Activated T-cell treated with anti-CD3 and anti-CD28 coated beads, Interleukin-2, amount 50 U/mL, for 4 hours (primary cell): ENCODE data around the gene PLCXD1. TPM values are rescaled to one million over a fixed set of nuclear protein-coding genes. Genes with fewer than 3 reads are reported as not detected.
"Not testable (repeated sequence)": the region's sequence is repeated elsewhere in the genome, so short reads cannot be mapped to it uniquely, and the experiment has no call there.

Experiments used
- ATAC-seq, 2 donors: fragments of 200-7000 bp; cut with Tn5 transposase; one replicate each; pipeline ENCODE4 v1.10.0; 2021
- DNase-seq: peaks from one replicate; pipeline ENCODE4 v3.0.0-alpha.2; 2020
- H3K27me3 Mint-ChIP-seq: one replicate; pipeline ENCODE4 v1.8.0; 2021; ENCODE audit warnings: low read depth, mixed read lengths
- H3K36me3 Mint-ChIP-seq: one replicate; pipeline ENCODE4 v1.8.0; 2022; ENCODE audit warnings: mixed read lengths; ENCODE audit not compliant: insufficient read depth
- H3K4me1 Mint-ChIP-seq: one replicate; pipeline ENCODE4 v1.8.0; 2021; ENCODE audit warnings: low read depth, mixed read lengths
- H3K4me3 Mint-ChIP-seq: one replicate; pipeline ENCODE4 v1.8.0; 2021; ENCODE audit warnings: mild to moderate bottlenecking, moderate library complexity, mixed read lengths
- H3K9me3 Mint-ChIP-seq: one replicate; pipeline ENCODE4 v1.8.0; 2021; ENCODE audit warnings: mixed read lengths
- total RNA-seq, 3 donors: library from RNA; stranded (reverse); gene quantifications; one replicate each; pipeline ENCODE4 v1.2.1, GENCODE V29; 2021

PLCXD1 gene
- total RNA-seq, 3 donors from 2014 or later = 23.6 to 57.6 (median 24.1) TPM

- Mint-ChIP-seq H3K27me3 (no peaks in the 10 kb centered on the region), H3K4me3 (no peak overlapping the region), H3K9me3 (no peaks in the 10 kb centered on the region), H3K4me1 (peaks cover 4% of the 10 kb centered on the region), H3K36me3 (no peaks in the 10 kb centered on the region)
- ATAC-seq (no peak), DNase-seq (no peak)
Measured at GRCh38 chrX:258291-259040, 22.7 kb upstream of the PLCXD1 start.

GRCh38 chrX:259692-260355, 21.4 kb upstream of the PLCXD1 start:
- Mint-ChIP-seq H3K4me1 (peaks cover 4% of the 10 kb centered on the region), H3K36me3 (no peaks in the 10 kb centered on the region), H3K27me3 (no peaks in the 10 kb centered on the region), H3K9me3 (no peaks in the 10 kb centered on the region), H3K4me3 (no peak overlapping the region)
- no peak for DNase-seq
- ATAC-seq = no peak

GRCh38 chrX:261167-261918, 19.8 kb upstream of the PLCXD1 start:
- no peak overlapping the region for H3K4me3 Mint-ChIP-seq

GRCh38 chrX:261919-262352, 19.2 kb upstream of the PLCXD1 start:
- DNase-seq (no peak), ATAC-seq (no peak)
- no peaks in the 10 kb centered on the region for H3K9me3 Mint-ChIP-seq
- H3K4me1 Mint-ChIP-seq = peaks cover 4% of the 10 kb centered on the region
- H3K27me3 Mint-ChIP-seq = no peaks in the 10 kb centered on the region
- no peak overlapping the region for H3K4me3 Mint-ChIP-seq
- no peaks in the 10 kb centered on the region for H3K36me3 Mint-ChIP-seq

More at GRCh38 chrX:261167-261918, 19.8 kb upstream of the PLCXD1 start:
- Mint-ChIP-seq H3K9me3 (no peaks in the 10 kb centered on the region), H3K27me3 (no peaks in the 10 kb centered on the region), H3K4me1 (peaks cover 4% of the 10 kb centered on the region), H3K36me3 (no peaks in the 10 kb centered on the region)
- ATAC-seq (no peak), DNase-seq (no peak)

GRCh38 chrX:262381-262909, 18.7 kb upstream of the PLCXD1 start:
- Mint-ChIP-seq H3K9me3 (no peaks in the 10 kb centered on the region), H3K4me3 (no peak overlapping the region), H3K27me3 (no peaks in the 10 kb centered on the region), H3K4me1 (peaks cover 4% of the 10 kb centered on the region), H3K36me3 (no peaks in the 10 kb centered on the region)
- no peak for DNase-seq
- no peak for ATAC-seq

- H3K36me3 Mint-ChIP-seq, H3K4me3 Mint-ChIP-seq, H3K9me3 Mint-ChIP-seq, H3K27me3 Mint-ChIP-seq, H3K4me1 Mint-ChIP-seq, DNase-seq, ATAC-seq: not testable (repeated sequence)
Measured at GRCh38 chrX:264006-264405, 17.2 kb upstream of the PLCXD1 start.

- no peaks in the 10 kb centered on the region for H3K36me3 Mint-ChIP-seq
- H3K4me3 Mint-ChIP-seq = no peak overlapping the region
- no peak for DNase-seq
- ATAC-seq = no peak
- peaks cover 3% of the 10 kb centered on the region for H3K4me1 Mint-ChIP-seq
- H3K9me3 Mint-ChIP-seq = no peaks in the 10 kb centered on the region
- no peaks in the 10 kb centered on the region for H3K27me3 Mint-ChIP-seq
Measured at GRCh38 chrX:264634-265455, 16.3 kb upstream of the PLCXD1 start.

GRCh38 chrX:265502-265901, 15.7 kb upstream of the PLCXD1 start:
- Mint-ChIP-seq H3K4me3 (no peak overlapping the region), H3K36me3 (no peaks in the 10 kb centered on the region), H3K9me3 (no peaks in the 10 kb centered on the region), H3K27me3 (no peaks in the 10 kb centered on the region), H3K4me1 (no peaks in the 10 kb centered on the region)
- ATAC-seq (no peak), DNase-seq (no peak)

GRCh38 chrX:267771-268261, 13.4 kb upstream of the PLCXD1 start:
- H3K4me1 Mint-ChIP-seq = no peaks in the 10 kb centered on the region
- no peaks in the 10 kb centered on the region for H3K27me3 Mint-ChIP-seq
- ATAC-seq (no peak), DNase-seq (no peak)
- H3K4me3 Mint-ChIP-seq = no peak overlapping the region
- H3K9me3 Mint-ChIP-seq = no peaks in the 10 kb centered on the region
- H3K36me3 Mint-ChIP-seq = no peaks in the 10 kb centered on the region

- Mint-ChIP-seq H3K36me3 (no peaks in the 10 kb centered on the region), H3K4me1 (peaks cover 3% of the 10 kb centered on the region), H3K4me3 (no peak overlapping the region), H3K27me3 (no peaks in the 10 kb centered on the region), H3K9me3 (no peaks in the 10 kb centered on the region)
- ATAC-seq = no peak
- no peak for DNase-seq
Measured at GRCh38 chrX:270848-271367, 10.3 kb upstream of the PLCXD1 start.

- ATAC-seq (no peak), DNase-seq (no peak)
- no peaks in the 10 kb centered on the region for H3K27me3 Mint-ChIP-seq
- H3K9me3 Mint-ChIP-seq = no peaks in the 10 kb centered on the region
- no peaks in the 10 kb centered on the region for H3K36me3 Mint-ChIP-seq
- peak overlapping the region; percentile 67 for H3K4me3 Mint-ChIP-seq
- H3K4me1 Mint-ChIP-seq = peaks cover 7% of the 10 kb centered on the region
Measured at GRCh38 chrX:274904-275475, 6.2 kb upstream of the PLCXD1 start.

- peaks cover 7% of the 10 kb centered on the region for H3K4me1 Mint-ChIP-seq
- ATAC-seq (peak in 1 of 2 donors; percentile 21), DNase-seq (no peak)
- H3K9me3 Mint-ChIP-seq = no peaks in the 10 kb centered on the region
- H3K36me3 Mint-ChIP-seq = no peaks in the 10 kb centered on the region
- H3K4me3 Mint-ChIP-seq = peak overlapping the region; percentile 67
- no peaks in the 10 kb centered on the region for H3K27me3 Mint-ChIP-seq
Measured at GRCh38 chrX:275476-275966, 5.7 kb upstream of the PLCXD1 start.

GRCh38 chrX:275967-276580, 5.1 kb upstream of the PLCXD1 start:
- DNase-seq = no peak
- H3K27me3 Mint-ChIP-seq = no peaks in the 10 kb centered on the region
- peak; percentile 85 to 93 for ATAC-seq

More at GRCh38 chrX:275967-276580, 5.1 kb upstream of the PLCXD1 start:
- H3K4me1 Mint-ChIP-seq = peaks cover 7% of the 10 kb centered on the region
- H3K4me3 Mint-ChIP-seq = peak overlapping the region; percentile 73
- no peaks in the 10 kb centered on the region for H3K36me3 Mint-ChIP-seq
- H3K9me3 Mint-ChIP-seq = no peaks in the 10 kb centered on the region
